Esophagus muscularis mucosa (tissue), 4 donors: ENCODE data around the gene FBL. TPM values are rescaled to one million over a fixed set of nuclear protein-coding genes. Genes with fewer than 3 reads are reported as not detected.

Experiments
- DNase-seq: peaks from one replicate; pipeline ENCODE4 v3.0.0-alpha.2; 2017; ENCODE audit errors: extremely low spot score
- H3K27ac ChIP-seq, 4 donors: fragments of 200-600 bp; sonication (generic); replicated peaks in 1 of 4; 1 replicate in 3 of 4; 2 replicates in 1 of 4; pipeline ENCODE4 v1.5.1; 2016 to 2019; ENCODE audit warnings: mild to moderate bottlenecking in 1 of 4
- H3K27me3 ChIP-seq, 4 donors: fragments of 200-600 bp; sonication (generic); one replicate each; pipeline versions ENCODE4 v1.5.1 to v1.6.0; 2016 to 2019
- H3K36me3 ChIP-seq, 4 donors: fragments of 200-600 bp; sonication (generic); one replicate each; pipeline ENCODE4 v1.5.1; 2016 to 2019
- H3K4me1 ChIP-seq, 4 donors: fragments of 200-600 bp; sonication (generic); one replicate each; pipeline ENCODE4 v1.5.1; 2016 to 2019
- H3K4me3 ChIP-seq, 4 donors: fragments of 200-600 bp; sonication (generic); 1 replicate in 2 of 4; 2 replicates in 2 of 4; pipeline ENCODE4 v1.5.1; 2016 to 2019; ENCODE audit warnings: mild to moderate bottlenecking in 4 of 4, moderate library complexity in 1 of 4
- H3K9me3 ChIP-seq, 4 donors: fragments of 200-600 bp; sonication (generic); 1 replicate in 3 of 4; 2 replicates in 1 of 4; pipeline ENCODE4 v1.5.1; 2016 to 2019
- EP300 ChIP-seq: sonication (generic); formaldehyde crosslinking; IDR thresholded peaks from one replicate; pipeline ENCODE4 v1.6.1; 2017; ENCODE audit warnings: antibody characterized with exemption
- POLR2A ChIP-seq: fragments of 450-650 bp; IDR thresholded peaks from one replicate; pipeline ENCODE4 v1.6.1; 2017; ENCODE audit warnings: antibody characterized with exemption, moderate library complexity, mild to moderate bottlenecking, low read depth
- POLR2AphosphoS5 ChIP-seq, 2 donors: sonication (generic); formaldehyde crosslinking; IDR thresholded peaks; one replicate each; pipeline ENCODE4 v1.6.1; 2017; ENCODE audit warnings: antibody characterized with exemption in 2 of 2
- WGBS: methylation state at CpG from one replicate; pipeline ENCODE4 v1.1.5; 2018; 5-methylcytosine and 5-hydroxymethylcytosine counted together
- intact Hi-C: fragments of 100-400 bp; cut with DNase I; formaldehyde crosslinking; loops from one replicate; pipeline ENCODE4 v1.15.1; 2023
- total RNA-seq, 4 donors: library from RNA; depleted of rRNA; stranded (reverse); fragments of >200 nt; gene quantifications; one replicate each; pipeline versions ENCODE4 v1.1.0 to v1.2.1, GENCODE V29; 2016
- TF ChIP-seq, protein P1 (sequence below), 3 experiments: fragments of 200-600 bp in 2 of 3; fragments of 450-650 bp in 1 of 3; sonication (generic) in 2 of 3; IDR thresholded peaks; one replicate each; pipeline ENCODE4 v1.5.1; 2017 to 2019; ENCODE audit warnings: antibody characterized with exemption in 3 of 3, mild to moderate bottlenecking in 2 of 3, moderate library complexity in 1 of 3

Gene FBL
- total RNA-seq, 4 donors from 2014 or later: 90.6 to 142 (median 96.7) TPM

DNA sequence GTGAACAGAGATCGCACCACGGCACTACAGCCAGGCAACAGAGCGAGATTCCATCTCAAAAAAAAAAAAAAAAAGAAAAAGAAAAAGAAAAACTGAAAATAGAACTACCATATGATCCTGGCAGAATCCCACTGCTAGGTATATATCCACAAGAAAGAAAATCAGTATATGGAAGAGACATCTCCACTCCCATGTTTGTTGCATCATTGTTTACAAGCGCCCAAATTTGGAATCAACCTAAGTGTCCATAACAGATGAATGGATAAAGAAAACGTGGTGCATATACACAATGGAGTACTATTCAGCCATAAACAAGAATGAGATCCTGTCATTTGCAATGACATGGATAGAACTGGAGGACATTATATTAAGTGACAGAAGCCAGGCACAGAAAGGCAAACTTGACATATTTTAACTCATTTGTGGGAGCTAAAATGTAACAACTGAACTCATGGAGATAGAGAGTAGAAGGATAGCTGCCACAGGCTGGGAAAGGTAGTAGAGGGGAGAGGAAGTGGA, 38.3 kb downstream of the FBL start:
- TF ChIP-seq POLR2A (no peak), POLR2AphosphoS5 (IDR thresholded peaks at IDR 0.05) (no peak), EP300 (no peak)
- TF ChIP-seq, protein P1, sequence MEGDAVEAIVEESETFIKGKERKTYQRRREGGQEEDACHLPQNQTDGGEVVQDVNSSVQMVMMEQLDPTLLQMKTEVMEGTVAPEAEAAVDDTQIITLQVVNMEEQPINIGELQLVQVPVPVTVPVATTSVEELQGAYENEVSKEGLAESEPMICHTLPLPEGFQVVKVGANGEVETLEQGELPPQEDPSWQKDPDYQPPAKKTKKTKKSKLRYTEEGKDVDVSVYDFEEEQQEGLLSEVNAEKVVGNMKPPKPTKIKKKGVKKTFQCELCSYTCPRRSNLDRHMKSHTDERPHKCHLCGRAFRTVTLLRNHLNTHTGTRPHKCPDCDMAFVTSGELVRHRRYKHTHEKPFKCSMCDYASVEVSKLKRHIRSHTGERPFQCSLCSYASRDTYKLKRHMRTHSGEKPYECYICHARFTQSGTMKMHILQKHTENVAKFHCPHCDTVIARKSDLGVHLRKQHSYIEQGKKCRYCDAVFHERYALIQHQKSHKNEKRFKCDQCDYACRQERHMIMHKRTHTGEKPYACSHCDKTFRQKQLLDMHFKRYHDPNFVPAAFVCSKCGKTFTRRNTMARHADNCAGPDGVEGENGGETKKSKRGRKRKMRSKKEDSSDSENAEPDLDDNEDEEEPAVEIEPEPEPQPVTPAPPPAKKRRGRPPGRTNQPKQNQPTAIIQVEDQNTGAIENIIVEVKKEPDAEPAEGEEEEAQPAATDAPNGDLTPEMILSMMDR (IDR thresholded peaks at IDR 0.05): no peak
- H3K4me3 ChIP-seq: no peak overlapping the region
- no peaks in the 10 kb centered on the region for H3K9me3 ChIP-seq
- H3K27ac ChIP-seq: no peak overlapping the region
- H3K4me1 ChIP-seq: peaks cover 0 to 5% (median 3%) of the 10 kb centered on the region in 4 donors
- 73% methylated on average over 5 of the region's 5 CpGs for WGBS
- intact Hi-C loops: no loop called here
- no peaks in the 10 kb centered on the region for H3K36me3 ChIP-seq
- DNase-seq: peak; percentile 10
- H3K27me3 ChIP-seq: peaks cover 0 to 5% (median 0%) of the 10 kb centered on the region in 4 donors

DNA sequence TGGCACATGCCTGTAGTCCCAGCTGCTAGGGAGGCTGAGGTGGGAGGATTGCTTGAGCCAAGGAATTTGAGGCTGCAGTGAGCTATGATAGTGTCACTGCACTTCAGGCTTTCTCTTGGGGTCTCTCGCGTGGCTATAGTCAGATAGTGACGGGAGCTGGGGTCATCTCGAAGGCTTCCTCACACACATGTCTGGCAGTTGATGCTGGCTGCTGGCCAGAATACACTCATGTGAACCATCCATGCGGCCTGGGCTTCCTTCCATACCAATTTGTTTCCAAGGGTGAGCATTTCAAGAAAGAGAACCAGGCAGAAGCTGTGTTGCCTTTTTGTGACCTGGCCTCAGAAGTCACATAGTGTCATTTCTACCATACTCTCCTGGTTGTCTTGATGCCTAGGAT, 41.1 kb downstream of the FBL start:
- 52% methylated on average over 5 of the region's 5 CpGs for WGBS
- Histone ChIP-seq H3K4me1 (peaks cover 0 to 7% (median 6%) of the 10 kb centered on the region in 4 donors), H3K9me3 (no peaks in the 10 kb centered on the region), H3K4me3 (no peak overlapping the region), H3K27ac (no peak overlapping the region), H3K36me3 (no peaks in the 10 kb centered on the region), H3K27me3 (peaks cover 0 to 5% (median 0%) of the 10 kb centered on the region in 4 donors)
- TF ChIP-seq, protein P1 (IDR thresholded peaks at IDR 0.05): no peak
- TF ChIP-seq POLR2AphosphoS5 (IDR thresholded peaks at IDR 0.05) (no peak), EP300 (no peak), POLR2A (no peak)
- DNase-seq: peak; percentile 17
- intact Hi-C loops: no loop called here

DNA sequence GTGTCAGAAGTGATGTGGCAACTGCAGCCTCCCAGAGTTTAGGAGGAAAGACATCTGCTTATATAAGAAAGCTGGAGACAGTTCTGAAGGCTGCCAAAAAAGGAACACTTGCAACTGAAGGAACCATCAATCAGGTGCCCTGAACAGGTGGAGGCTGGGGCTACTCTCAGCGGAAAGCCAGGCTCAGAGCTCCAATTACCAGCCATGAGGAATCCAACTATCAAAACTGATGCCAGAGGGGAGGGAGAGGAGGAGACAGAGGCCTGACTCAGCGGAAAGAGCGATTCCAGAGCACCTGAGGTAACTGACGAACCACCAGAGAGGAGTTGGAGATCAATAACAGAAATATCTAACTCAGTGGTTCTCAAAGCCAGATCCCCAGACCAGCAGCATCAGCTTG, 43.2 kb downstream of the FBL start:
- no peak for TF ChIP-seq EP300
- 13% methylated on average over 4 of the region's 4 CpGs for WGBS
- H3K27ac ChIP-seq: no peak overlapping the region
- H3K36me3 ChIP-seq: no peaks in the 10 kb centered on the region
- peaks cover 0 to 5% (median 0%) of the 10 kb centered on the region in 4 donors for H3K27me3 ChIP-seq
- intact Hi-C loops: no loop called here
- no peak for DNase-seq
- H3K9me3 ChIP-seq: no peaks in the 10 kb centered on the region
- peaks cover 0 to 7% (median 6%) of the 10 kb centered on the region in 4 donors for H3K4me1 ChIP-seq
- H3K4me3 ChIP-seq: no peak overlapping the region

DNA sequence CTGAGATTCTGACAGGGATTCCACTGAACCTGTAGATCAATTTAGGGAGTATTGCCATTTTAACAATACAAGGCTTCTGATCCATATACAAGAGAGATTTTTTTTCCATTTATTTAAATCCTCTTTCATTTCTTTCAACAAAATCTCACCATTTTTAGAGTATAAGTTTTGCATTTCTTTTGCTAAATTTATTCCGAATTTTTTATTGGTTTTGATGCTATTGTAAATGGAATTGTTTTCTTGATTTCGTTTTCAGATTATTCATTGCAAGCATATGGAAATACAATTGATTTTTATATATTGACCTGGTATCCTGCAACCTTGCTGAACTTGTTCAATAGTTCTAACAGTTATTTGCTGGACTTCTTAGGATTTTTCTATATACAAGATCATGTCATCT, 49.1 kb downstream of the FBL start:
- intact Hi-C loops: loop anchor here (5.0 kb wide), 1 partner anchor 425 kb away; no protein-coding TSS in a partner anchor
- 59% methylated on average over 2 of the region's 2 CpGs for WGBS
- Histone ChIP-seq H3K4me1 (peaks cover 0 to 6% (median 3%) of the 10 kb centered on the region in 4 donors), H3K4me3 (no peak overlapping the region), H3K27ac (no peak overlapping the region), H3K9me3 (no peaks in the 10 kb centered on the region), H3K27me3 (peaks cover 0 to 5% (median 0%) of the 10 kb centered on the region in 4 donors), H3K36me3 (no peaks in the 10 kb centered on the region)
- no peak for DNase-seq
- TF ChIP-seq POLR2AphosphoS5 (IDR thresholded peaks at IDR 0.05) (no peak), POLR2A (no peak), EP300 (no peak)
- TF ChIP-seq, protein P1 (IDR thresholded peaks at IDR 0.05): no peak

DNA sequence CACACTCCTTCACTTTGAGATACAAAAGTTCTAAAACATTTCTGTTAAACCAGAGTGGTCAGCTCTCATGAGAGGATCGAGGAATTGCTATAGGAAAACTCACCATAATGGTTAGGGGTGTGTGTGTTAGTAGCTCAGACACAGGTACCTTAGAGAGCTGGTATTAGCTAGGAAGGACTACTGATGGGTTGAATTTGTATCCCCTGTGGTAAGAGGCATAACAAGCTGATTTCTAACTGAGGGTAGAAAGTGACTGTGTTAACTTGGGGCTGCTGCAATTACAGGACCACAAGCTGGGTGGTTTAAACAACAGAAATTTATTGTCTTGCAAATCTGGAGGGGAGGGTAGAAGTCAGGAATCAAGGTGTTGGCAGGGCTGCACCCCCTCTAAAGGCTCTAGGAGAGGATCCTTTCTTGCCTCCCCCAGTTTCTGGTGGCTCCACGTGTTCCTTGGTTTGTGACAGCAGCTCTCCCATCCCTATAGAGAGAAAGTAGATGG, 50.1 kb downstream of the FBL start:
- intact Hi-C loops: loop anchor here (5.0 kb wide), 1 partner anchor 426 kb away; no protein-coding TSS in a partner anchor
- Histone ChIP-seq H3K27me3 (peaks cover 0 to 5% (median 0%) of the 10 kb centered on the region in 4 donors), H3K9me3 (no peaks in the 10 kb centered on the region), H3K4me1 (peaks cover 0 to 6% (median 3%) of the 10 kb centered on the region in 4 donors), H3K27ac (no peak overlapping the region), H3K4me3 (no peak overlapping the region), H3K36me3 (no peaks in the 10 kb centered on the region)
- 26% methylated on average over 2 of the region's 2 CpGs for WGBS
- no peak for DNase-seq
- no peak for TF ChIP-seq EP300
- TF ChIP-seq POLR2AphosphoS5 (IDR thresholded peaks at IDR 0.05): no peak
- no peak for TF ChIP-seq POLR2A
- TF ChIP-seq, protein P1 (IDR thresholded peaks at IDR 0.05): no peak
